H1 (cell line): ENCODE data around the gene PLA2G4D. TPM values are rescaled to one million over a fixed set of nuclear protein-coding genes. Genes with fewer than 3 reads are reported as not detected.

Source experiments
- CHD7 ChIP-seq: fragments of 300-600 bp; sonication (generic); IDR thresholded peaks from 2 replicates; pipeline ENCODE4 v1.7.1; 2012; ENCODE audit warnings: low read length, moderate library complexity, mild to moderate bottlenecking, inconsistent platforms; ENCODE audit not compliant: insufficient replicate concordance
- polyA plus RNA-seq, 7 experiments: library from polyadenylated mRNA; depleted of rRNA in 3 of 7; stranded (reverse) in 5 of 7; unstranded in 2 of 7; fragments of >200 nt in 5 of 7; fragments of 200-250 nt in 2 of 7; gene quantifications; 1 replicate in 5 of 7; 2 replicates in 1 of 7; 4 replicates in 1 of 7; pipeline versions ENCODE4 v1.2.1 to v1.2.3, GENCODE V29; 2011 to 2013; ENCODE audit warnings: missing spikeins in 2 of 7, mixed read lengths in 2 of 7
- total RNA-seq: library from RNA; stranded (reverse); fragmentation: NEBNext Ultra II Directional; extraction: Animal tissue kit (Norgen Biotek cat#: 25700); gene quantifications from 2 replicates; pipeline ENCODE4 v1.2.1, GENCODE V29; 2021

The PLA2G4D gene
- total and polyA plus RNA-seq, 2 of the 8 experiments (the other 6 are each of a cell fraction or from before 2014, with no cell fraction given) = 0.07 to 0.18 TPM

- TF ChIP-seq CHD7 = no peak
Measured at GRCh38 chr15:42053010-42053409, 41.4 kb downstream of the PLA2G4D start (continued).
